ENCODE measurements around the gene PRIMPOL. TPM values are rescaled to one million over a fixed set of nuclear protein-coding genes. Genes with fewer than 3 reads are reported as not detected.

The PRIMPOL gene
- total RNA-seq, 2 donors from 2014 or later = 23.6 to 35.7 TPM

DNA sequence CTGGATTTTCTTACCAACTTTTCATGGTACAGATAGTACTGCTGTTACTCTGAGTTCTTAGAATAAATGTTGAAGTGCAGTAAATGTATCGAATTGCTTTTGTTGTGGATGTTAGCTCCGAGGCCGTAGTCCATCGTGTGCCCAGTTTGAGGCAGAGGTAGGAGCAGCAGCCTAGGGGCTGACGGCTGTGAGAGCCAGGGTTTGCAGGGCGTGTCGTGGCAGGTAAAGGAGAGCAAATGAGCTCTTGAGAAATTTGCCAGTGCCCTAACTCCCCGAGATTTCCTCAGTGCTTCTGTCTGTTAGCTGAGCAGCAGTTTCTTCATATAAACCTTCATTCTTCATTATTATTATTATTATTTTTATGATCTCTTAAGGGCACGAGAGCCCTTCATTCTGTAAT, 21.6 kb downstream of the PRIMPOL start:
- no peak overlapping the region for H3K27ac ChIP-seq
- DNase-seq (ENCODE audit: low spot score) (no peak), ATAC-seq (ENCODE audit: insufficient number of reproducible peaks, low FRiP score, low read depth) (no peak)
- no peak overlapping the region for H3K4me3 ChIP-seq
- TF ChIP-seq, protein P1, sequence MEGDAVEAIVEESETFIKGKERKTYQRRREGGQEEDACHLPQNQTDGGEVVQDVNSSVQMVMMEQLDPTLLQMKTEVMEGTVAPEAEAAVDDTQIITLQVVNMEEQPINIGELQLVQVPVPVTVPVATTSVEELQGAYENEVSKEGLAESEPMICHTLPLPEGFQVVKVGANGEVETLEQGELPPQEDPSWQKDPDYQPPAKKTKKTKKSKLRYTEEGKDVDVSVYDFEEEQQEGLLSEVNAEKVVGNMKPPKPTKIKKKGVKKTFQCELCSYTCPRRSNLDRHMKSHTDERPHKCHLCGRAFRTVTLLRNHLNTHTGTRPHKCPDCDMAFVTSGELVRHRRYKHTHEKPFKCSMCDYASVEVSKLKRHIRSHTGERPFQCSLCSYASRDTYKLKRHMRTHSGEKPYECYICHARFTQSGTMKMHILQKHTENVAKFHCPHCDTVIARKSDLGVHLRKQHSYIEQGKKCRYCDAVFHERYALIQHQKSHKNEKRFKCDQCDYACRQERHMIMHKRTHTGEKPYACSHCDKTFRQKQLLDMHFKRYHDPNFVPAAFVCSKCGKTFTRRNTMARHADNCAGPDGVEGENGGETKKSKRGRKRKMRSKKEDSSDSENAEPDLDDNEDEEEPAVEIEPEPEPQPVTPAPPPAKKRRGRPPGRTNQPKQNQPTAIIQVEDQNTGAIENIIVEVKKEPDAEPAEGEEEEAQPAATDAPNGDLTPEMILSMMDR (IDR thresholded peaks at IDR 0.05) = no peak
- H3K4me1 ChIP-seq (ENCODE audit: control insufficient read depth in 1 of 2, low read depth in 2 of 2) = no peaks in the 10 kb centered on the region
- no peaks in the 10 kb centered on the region for H3K9me3 ChIP-seq
- no peaks in the 10 kb centered on the region for H3K27me3 ChIP-seq (replicated peaks; ENCODE audit: insufficient read depth)
- H3K36me3 ChIP-seq = peaks cover 28% of the 10 kb centered on the region

GRCh38 chr4:184672741-184673140, 23.2 kb downstream of the PRIMPOL start:
- H3K36me3 ChIP-seq = peaks cover 28% of the 10 kb centered on the region
- H3K4me1 ChIP-seq (ENCODE audit: control insufficient read depth in 1 of 2, low read depth in 2 of 2) = no peaks in the 10 kb centered on the region
- H3K9me3 ChIP-seq = no peaks in the 10 kb centered on the region
- TF ChIP-seq, protein P1 (IDR thresholded peaks at IDR 0.05) = no peak
- H3K4me3 ChIP-seq = no peak overlapping the region
- H3K27me3 ChIP-seq (replicated peaks; ENCODE audit: insufficient read depth) = no peaks in the 10 kb centered on the region
- ATAC-seq (ENCODE audit: insufficient number of reproducible peaks, low FRiP score, low read depth) = no peak
- H3K27ac ChIP-seq = no peak overlapping the region
- no peak for DNase-seq (ENCODE audit: low spot score)

DNA sequence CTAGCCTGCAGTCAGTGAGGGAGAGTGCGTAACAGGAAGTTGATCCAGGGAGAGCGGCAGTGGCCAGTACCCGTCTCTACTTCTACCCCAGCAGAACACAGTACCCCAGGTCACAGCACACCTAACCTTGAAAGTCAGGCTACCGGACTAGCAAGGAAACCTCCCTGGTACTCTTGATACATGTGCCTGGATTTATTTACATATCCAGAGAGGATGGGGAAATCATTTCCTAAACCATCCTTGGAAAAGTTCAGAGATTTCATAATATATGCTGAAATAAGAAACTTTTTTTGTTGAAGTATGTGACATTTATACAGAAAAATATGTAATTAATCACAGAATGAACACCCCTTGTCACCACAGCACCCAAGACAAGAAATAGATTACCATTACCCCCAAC, 24.5 kb downstream of the PRIMPOL start:
- H3K36me3 ChIP-seq = peaks cover 26% of the 10 kb centered on the region
- DNase-seq (ENCODE audit: low spot score) = no peak
- no peak overlapping the region for H3K27ac ChIP-seq
- no peak for ATAC-seq (ENCODE audit: insufficient number of reproducible peaks, low FRiP score, low read depth)
- TF ChIP-seq, protein P1 (IDR thresholded peaks at IDR 0.05) = no peak
- H3K9me3 ChIP-seq = no peaks in the 10 kb centered on the region
- no peak overlapping the region for H3K4me3 ChIP-seq
- no peaks in the 10 kb centered on the region for H3K4me1 ChIP-seq (ENCODE audit: control insufficient read depth in 1 of 2, low read depth in 2 of 2)
- H3K27me3 ChIP-seq (replicated peaks; ENCODE audit: insufficient read depth) = no peaks in the 10 kb centered on the region

GRCh38 chr4:184675018-184675417, 25.5 kb downstream of the PRIMPOL start:
- DNase-seq (ENCODE audit: low spot score) (no peak), ATAC-seq (ENCODE audit: insufficient number of reproducible peaks, low FRiP score, low read depth) (no peak)
- TF ChIP-seq, protein P1 (IDR thresholded peaks at IDR 0.05) = no peak
- Histone ChIP-seq H3K9me3 (no peaks in the 10 kb centered on the region), H3K27ac (no peak overlapping the region), H3K36me3 (peaks cover 17% of the 10 kb centered on the region), H3K4me3 (no peak overlapping the region), H3K27me3 (replicated peaks; ENCODE audit: insufficient read depth) (no peaks in the 10 kb centered on the region), H3K4me1 (ENCODE audit: control insufficient read depth in 1 of 2, low read depth in 2 of 2) (no peaks in the 10 kb centered on the region)

DNA sequence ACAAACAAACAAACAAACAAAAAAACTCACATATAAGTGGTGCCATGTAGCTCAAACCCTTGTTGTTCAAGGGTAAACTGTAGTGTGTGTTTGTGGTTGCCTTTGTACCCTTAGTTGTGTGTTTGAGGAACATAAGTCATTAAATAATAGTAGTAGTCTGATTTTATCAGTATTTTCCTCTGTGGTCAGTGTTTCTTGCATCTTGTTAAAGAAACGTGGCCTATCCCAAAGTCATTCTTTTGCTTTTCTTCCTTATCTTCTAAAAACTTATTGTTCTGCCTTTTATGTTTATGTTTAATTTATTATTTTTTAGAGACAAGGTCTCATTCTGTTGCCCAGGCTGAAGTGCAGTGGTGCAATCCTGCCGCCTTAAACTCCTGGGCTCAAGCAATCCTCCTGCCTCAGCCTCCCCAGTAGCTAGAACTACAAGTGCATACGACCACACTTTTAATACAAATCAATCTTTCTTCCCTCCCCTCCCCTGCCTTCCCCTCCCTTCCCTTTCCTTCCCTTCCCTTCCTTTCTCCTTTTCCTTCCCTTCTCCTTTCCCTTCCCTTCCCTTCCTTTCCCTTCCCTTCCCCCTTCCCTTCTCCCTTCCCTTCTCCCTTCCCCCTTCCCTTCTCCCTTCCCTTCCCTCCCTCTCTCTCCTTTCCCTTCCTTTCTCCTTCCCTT, 26.4 kb downstream of the PRIMPOL start:
- H3K4me1 ChIP-seq (ENCODE audit: control insufficient read depth in 1 of 2, low read depth in 2 of 2) = no peaks in the 10 kb centered on the region
- H3K27ac ChIP-seq = no peak overlapping the region
- H3K27me3 ChIP-seq (replicated peaks; ENCODE audit: insufficient read depth) = no peaks in the 10 kb centered on the region
- no peak overlapping the region for H3K4me3 ChIP-seq
- no peaks in the 10 kb centered on the region for H3K9me3 ChIP-seq
- H3K36me3 ChIP-seq = peaks cover 17% of the 10 kb centered on the region
- no peak for DNase-seq (ENCODE audit: low spot score)
- no peak for ATAC-seq (ENCODE audit: insufficient number of reproducible peaks, low FRiP score, low read depth)
- TF ChIP-seq, protein P1 (IDR thresholded peaks at IDR 0.05) = no peak

Data from thoracic aorta (tissue), 2 donors.